IPS-18c (cell line): ENCODE results near the gene TXNDC8.

Experiments
- H3K4me3 ChIP-seq: 2 replicates; pipeline ENCODE4 v1.7.0; 2013; ENCODE audit warnings: low read depth, mild to moderate bottlenecking, low read length, moderate library complexity; ENCODE audit not compliant: insufficient read depth
- H3K9me3 ChIP-seq: one replicate; pipeline ENCODE4 v1.6.1; 2013; ENCODE audit warnings: mild to moderate bottlenecking, low read length, moderate library complexity; ENCODE audit not compliant: control insufficient read depth, insufficient read depth

The TXNDC8 gene

GRCh38 chr9:110291921-110292557 is 45.6 kb downstream of the TXNDC8 start:
- no peaks in the 10 kb centered on the region for H3K9me3 ChIP-seq
- no peak overlapping the region for H3K4me3 ChIP-seq

GRCh38 chr9:110290001-110290400 is 47.7 kb downstream of the TXNDC8 start:
- Histone ChIP-seq H3K9me3 (no peaks in the 10 kb centered on the region), H3K4me3 (no peak overlapping the region)

GRCh38 chr9:110288503-110288902 is 49.2 kb downstream of the TXNDC8 start:
- Histone ChIP-seq H3K4me3 (no peak overlapping the region), H3K9me3 (no peaks in the 10 kb centered on the region)

DNA sequence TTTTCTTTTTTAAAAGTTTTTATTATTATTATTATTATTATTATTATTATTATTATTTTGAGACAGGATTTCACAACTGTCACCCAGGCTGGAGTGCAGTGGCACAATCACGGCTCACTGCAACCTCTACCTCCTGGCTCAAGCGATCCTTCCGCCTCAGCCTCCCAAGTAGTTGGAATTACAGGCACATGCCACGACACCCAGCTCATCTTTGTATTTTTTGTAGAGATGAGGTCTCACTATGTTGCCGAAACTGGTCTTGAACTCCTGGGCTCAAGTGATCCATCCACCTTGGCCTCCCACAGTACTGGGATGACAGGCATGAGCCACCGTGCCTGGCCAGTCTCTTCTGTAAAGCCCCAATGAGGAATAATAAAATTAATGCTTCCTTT is 50.4 kb downstream of the TXNDC8 start:
- Histone ChIP-seq H3K9me3 (no peaks in the 10 kb centered on the region), H3K4me3 (no peak overlapping the region)

DNA sequence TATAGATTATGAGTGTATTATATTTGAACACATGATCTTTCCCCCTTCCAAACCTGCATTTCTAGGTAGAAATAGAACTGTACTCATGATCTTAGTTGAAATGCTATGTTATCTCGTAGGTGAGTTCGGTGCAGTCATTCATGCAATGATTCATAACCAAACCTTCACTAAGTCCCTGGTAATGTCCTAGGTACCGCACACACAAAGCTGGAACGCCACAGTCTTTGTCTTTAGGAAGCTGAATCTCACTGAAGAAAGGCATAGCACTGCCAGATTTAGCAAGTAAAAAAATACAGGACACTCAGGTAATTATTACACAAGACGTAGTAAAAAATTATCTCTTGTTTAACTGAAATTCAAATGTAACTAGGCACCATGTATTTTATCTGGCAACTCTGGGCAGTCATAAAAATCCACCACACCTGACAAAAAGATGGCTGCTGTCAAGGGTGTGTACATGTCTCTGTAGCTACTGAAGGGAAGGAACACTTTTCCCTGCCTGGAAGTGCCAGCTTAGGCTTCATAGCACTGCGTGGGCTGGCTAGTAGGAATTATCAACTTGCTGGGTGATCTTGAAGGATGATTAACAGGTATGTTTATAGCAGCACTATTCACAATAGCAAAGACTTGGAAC is 53.3 kb downstream of the TXNDC8 start:
- Histone ChIP-seq H3K9me3 (no peaks in the 10 kb centered on the region), H3K4me3 (no peak overlapping the region)

- Histone ChIP-seq H3K4me3 (no peak overlapping the region), H3K9me3 (no peaks in the 10 kb centered on the region)
Measured at GRCh38 chr9:110283751-110284150, 53.9 kb downstream of the TXNDC8 start.

- Histone ChIP-seq H3K4me3 (no peak overlapping the region), H3K9me3 (no peaks in the 10 kb centered on the region)
Measured at GRCh38 chr9:110282739-110283081, 55.0 kb downstream of the TXNDC8 start.

DNA sequence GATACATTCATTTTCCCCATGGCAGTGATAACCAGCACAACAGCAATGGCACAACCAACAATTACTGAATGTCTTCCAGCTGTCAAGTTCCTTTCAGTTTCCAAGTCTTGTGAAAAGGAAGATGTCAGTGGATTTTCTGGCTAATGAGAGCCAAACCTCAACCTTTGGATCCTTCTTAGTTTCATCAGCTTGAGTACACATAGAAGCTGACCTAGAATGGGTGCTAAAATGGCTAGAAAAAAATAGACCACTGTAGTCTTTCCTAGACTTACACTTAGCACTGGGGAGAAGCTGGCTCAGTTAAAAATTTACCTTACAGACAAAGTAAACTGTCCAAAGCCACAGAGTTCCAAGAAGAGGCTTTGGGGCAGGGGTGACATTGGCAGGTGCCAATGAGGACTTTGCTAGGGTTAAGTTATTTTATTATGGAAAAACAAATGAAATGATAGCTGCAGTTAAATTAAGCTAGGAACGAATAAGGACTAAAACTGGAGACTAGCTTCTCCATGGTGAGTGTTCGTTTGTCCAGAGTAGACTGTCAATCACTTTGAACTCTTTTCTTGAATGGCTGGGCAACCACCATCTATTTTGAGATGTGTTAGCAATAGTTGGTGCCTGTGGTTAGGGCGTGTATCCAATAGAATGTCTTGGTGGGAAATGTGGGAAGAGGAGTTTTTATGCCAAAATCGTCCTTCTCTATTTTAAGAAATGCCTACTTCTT is 55.5 kb downstream of the TXNDC8 start:
- Histone ChIP-seq H3K4me3 (no peak overlapping the region), H3K9me3 (peaks cover 1% of the 10 kb centered on the region)

GRCh38 chr9:110278080-110278707 is 59.5 kb downstream of the TXNDC8 start:
- H3K9me3 ChIP-seq: peaks cover 2% of the 10 kb centered on the region
- no peak overlapping the region for H3K4me3 ChIP-seq

GRCh38 chr9:110276781-110277180 is 60.9 kb downstream of the TXNDC8 start:
- no peak overlapping the region for H3K4me3 ChIP-seq
- H3K9me3 ChIP-seq: peaks cover 2% of the 10 kb centered on the region

DNA sequence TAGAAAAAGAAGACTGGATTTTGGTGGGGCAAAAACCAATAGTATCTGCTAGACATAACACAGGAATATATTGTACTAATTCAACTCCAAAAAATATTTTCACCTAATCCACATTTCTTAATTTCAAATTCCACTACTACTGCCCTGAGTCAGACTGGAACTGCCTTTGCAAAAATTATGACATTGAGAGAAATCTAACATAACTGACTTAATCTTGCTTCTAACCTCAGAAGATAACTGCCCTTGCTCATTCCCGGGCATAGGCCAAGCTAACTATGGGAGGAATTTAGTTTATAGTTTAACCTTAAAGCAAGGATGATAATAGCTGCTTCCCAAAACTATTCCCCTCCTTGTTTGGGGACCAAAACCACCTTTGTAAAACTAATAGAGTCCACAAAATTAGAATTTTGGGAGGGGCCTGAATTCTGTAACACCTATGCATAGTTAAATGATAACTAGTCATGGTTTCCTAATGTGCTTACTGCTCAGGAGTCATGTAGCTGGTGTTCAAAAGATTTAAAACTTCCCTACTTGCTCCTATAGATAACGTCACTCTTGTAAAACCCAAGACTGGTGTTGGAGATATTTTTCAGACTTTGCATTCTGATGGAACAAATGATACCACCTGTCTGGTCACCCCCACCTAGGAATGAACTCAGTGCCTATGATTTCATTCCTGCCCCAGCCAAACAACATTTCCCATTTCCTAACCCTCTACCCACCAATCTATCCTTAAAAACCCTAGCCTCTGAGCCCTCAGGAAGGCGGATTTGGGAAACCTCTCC is 67.3 kb downstream of the TXNDC8 start:
- Histone ChIP-seq H3K4me3 (no peak overlapping the region), H3K9me3 (no peaks in the 10 kb centered on the region)

GRCh38 chr9:110266795-110267194 is 70.9 kb downstream of the TXNDC8 start:
- Histone ChIP-seq H3K4me3 (no peak overlapping the region), H3K9me3 (no peaks in the 10 kb centered on the region)

DNA sequence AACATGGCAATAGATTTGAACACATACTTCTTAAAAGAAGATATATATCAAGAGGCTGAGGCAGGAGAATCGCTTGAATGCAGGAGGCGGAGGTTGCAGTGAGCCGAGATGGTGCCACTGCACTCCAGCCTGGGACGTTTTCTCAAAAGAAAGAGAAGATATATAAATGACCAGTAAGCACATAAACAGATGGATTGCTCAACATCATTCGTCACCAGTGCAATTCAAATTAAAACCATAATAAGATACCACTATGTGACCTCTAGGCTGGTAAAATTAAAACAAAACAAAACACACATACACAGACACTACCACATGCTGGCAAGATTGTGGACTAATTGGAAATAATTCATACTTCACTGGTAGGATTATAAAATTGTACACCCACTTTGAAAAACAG is 76.0 kb downstream of the TXNDC8 start:
- H3K4me3 ChIP-seq: no peak overlapping the region
- no peaks in the 10 kb centered on the region for H3K9me3 ChIP-seq

GRCh38 chr9:110260911-110261310 is 76.8 kb downstream of the TXNDC8 start:
- no peak overlapping the region for H3K4me3 ChIP-seq
- no peaks in the 10 kb centered on the region for H3K9me3 ChIP-seq

GRCh38 chr9:110259566-110259965 is 78.1 kb downstream of the TXNDC8 start:
- no peaks in the 10 kb centered on the region for H3K9me3 ChIP-seq

DNA sequence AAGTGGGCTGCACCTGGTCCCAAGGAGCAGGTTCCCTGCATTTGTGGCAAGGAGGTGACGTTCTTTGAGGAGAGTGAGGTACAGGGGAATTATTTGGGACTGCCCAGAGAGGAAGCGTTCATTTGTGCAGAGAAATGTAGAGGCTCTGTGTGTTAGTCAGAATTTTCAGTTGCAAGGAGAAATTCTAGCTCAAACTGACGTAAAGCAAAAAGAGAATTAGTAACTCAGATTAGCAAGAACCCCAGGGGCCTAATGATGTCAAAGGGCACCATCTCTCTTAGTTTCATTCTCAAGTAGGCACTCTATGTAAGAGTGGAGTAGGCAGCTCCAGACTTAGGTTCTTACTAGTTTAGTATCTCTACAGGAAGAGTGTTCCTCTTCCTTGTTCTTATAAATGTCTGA is 79.0 kb downstream of the TXNDC8 start:
- Histone ChIP-seq H3K9me3 (no peaks in the 10 kb centered on the region), H3K4me3 (no peak overlapping the region)

More at GRCh38 chr9:110259566-110259965, 78.1 kb downstream of the TXNDC8 start:
- no peak overlapping the region for H3K4me3 ChIP-seq

DNA sequence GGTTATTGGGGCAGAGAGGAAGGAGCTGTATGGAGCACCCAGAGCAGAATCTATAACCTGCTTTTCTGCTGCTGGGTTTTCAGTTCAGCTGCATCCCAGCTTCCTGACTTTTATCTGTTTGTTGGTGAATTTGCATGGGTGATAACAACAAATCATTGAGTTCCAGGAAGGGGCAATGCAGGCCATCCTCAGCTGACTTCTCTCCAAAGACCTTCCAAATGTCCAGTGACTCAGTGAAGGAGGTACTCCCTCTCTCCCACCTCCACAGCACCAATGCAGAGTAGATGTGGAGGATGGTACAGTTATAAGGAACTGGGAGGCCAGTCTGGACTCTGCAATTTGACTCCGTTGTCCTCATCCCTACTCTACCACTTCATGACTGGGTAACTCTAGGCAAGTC is 79.7 kb downstream of the TXNDC8 start:
- no peak overlapping the region for H3K4me3 ChIP-seq

More for the DNA sequence above, 79.7 kb downstream of the TXNDC8 start:
- H3K9me3 ChIP-seq: no peaks in the 10 kb centered on the region
